WTC11 (cell line): ENCODE data around the gene CDK6. TPM values are rescaled to one million over a fixed set of nuclear protein-coding genes. Genes with fewer than 3 reads are reported as not detected.

ENCODE experiments used
- ATAC-seq: fragments of 200-7000 bp; cut with Tn5 transposase; 2 replicates; pipeline ENCODE4 v1.10.0; 2021; ENCODE audit warnings: mild to moderate bottlenecking, moderate library complexity
- CTCF ChIA-PET: fragments of 300-600 bp; sonication (Branson Sonifier 250); formaldehyde crosslinking; loops from one replicate; lab custom pipeline; 2021; ENCODE audit warnings: antibody characterized with exemption; lab: Charles Lee
- POLR2A ChIA-PET: fragments of 350-600 bp; sonication (Branson Sonifier 250); formaldehyde crosslinking; loops from one replicate; lab custom pipeline; 2021; ENCODE audit warnings: antibody characterized with exemption; lab: Charles Lee
- DNase-seq: peaks from one replicate; pipeline ENCODE4 v3.0.0; 2021; ENCODE audit warnings: low spot score
- H3K27ac Mint-ChIP-seq: 2 replicates; pipeline ENCODE4 v1.8.0; 2021; ENCODE audit warnings: mixed read lengths
- H3K27me3 Mint-ChIP-seq: 2 replicates; pipeline ENCODE4 v1.8.0; 2021; ENCODE audit warnings: low read depth, mild to moderate bottlenecking, moderate library complexity, mixed read lengths
- H3K36me3 Mint-ChIP-seq: 2 replicates; pipeline ENCODE4 v1.8.0; 2021; ENCODE audit warnings: mixed read lengths
- H3K4me1 Mint-ChIP-seq: 2 replicates; pipeline ENCODE4 v1.8.0; 2022; ENCODE audit warnings: mixed read lengths
- H3K4me3 Mint-ChIP-seq: 2 replicates; pipeline ENCODE4 v1.8.0; 2021; ENCODE audit warnings: mild to moderate bottlenecking, moderate library complexity, mixed read lengths
- H3K9me3 Mint-ChIP-seq: 2 replicates; pipeline ENCODE4 v1.8.0; 2021; ENCODE audit warnings: mixed read lengths
- AR ChIP-seq: fragments of 250-450 bp; sonication (Bioruptor Pico); IDR thresholded peaks from 2 replicates; pipeline ENCODE4 v1.9.0; 2021; ENCODE audit warnings: mild to moderate bottlenecking
- ARID4B ChIP-seq: sonication (generic); formaldehyde crosslinking; IDR thresholded peaks from 2 replicates; pipeline ENCODE4 v1.8.0; 2023; ENCODE audit warnings: missing genetic modification reagents, mild to moderate bottlenecking, borderline replicate concordance
- ATF2 ChIP-seq: sonication (generic); formaldehyde crosslinking; IDR thresholded peaks from 2 replicates; pipeline ENCODE4 v1.8.1; 2022; ENCODE audit warnings: low read depth, missing genetic modification reagents, borderline replicate concordance
- CDX4 ChIP-seq: fragments of 250-450 bp; sonication (Bioruptor Pico); IDR thresholded peaks from 2 replicates; pipeline ENCODE4 v1.9.0; 2021; ENCODE audit warnings: moderate library complexity, mild to moderate bottlenecking, inconsistent platforms, borderline replicate concordance
- E2F4 ChIP-seq: sonication (generic); formaldehyde crosslinking; IDR thresholded peaks from 2 replicates; pipeline ENCODE4 v1.8.1; 2022; ENCODE audit warnings: low read depth, mild to moderate bottlenecking, moderate library complexity, missing genetic modification reagents, borderline replicate concordance
- EMX1 ChIP-seq: fragments of 250-450 bp; sonication (Bioruptor Pico); IDR thresholded peaks from 2 replicates; pipeline ENCODE4 v1.8.0; 2021; ENCODE audit warnings: mild to moderate bottlenecking
- FOXP1 ChIP-seq: sonication (generic); formaldehyde crosslinking; IDR thresholded peaks from 2 replicates; pipeline ENCODE4 v1.8.0; 2022; ENCODE audit warnings: missing genetic modification reagents, mild to moderate bottlenecking, moderate library complexity, borderline replicate concordance
- GTF2I ChIP-seq: fragments of 250-450 bp; sonication (Bioruptor Pico); conservative IDR thresholded peaks from 2 replicates; pipeline ENCODE4 v1.4.0; 2021; ENCODE audit warnings: mild to moderate bottlenecking
- MXD4 ChIP-seq: fragments of 250-450 bp; sonication (Bioruptor Pico); IDR thresholded peaks from 2 replicates; pipeline ENCODE4 v1.8.0; 2021; ENCODE audit warnings: mild to moderate bottlenecking, moderate library complexity, borderline replicate concordance
- SMAD3 ChIP-seq: sonication (generic); formaldehyde crosslinking; IDR thresholded peaks from 2 replicates; pipeline ENCODE4 v1.8.0; 2022; ENCODE audit warnings: missing genetic modification reagents, mild to moderate bottlenecking, borderline replicate concordance
- SP1 ChIP-seq: sonication (generic); formaldehyde crosslinking; conservative IDR thresholded peaks from 2 replicates; pipeline ENCODE4 v1.8.1; 2022; ENCODE audit warnings: missing genetic modification reagents
- USF1 ChIP-seq: sonication (generic); formaldehyde crosslinking; IDR thresholded peaks from 2 replicates; pipeline ENCODE4 v1.8.0; 2022; ENCODE audit warnings: mild to moderate bottlenecking, missing genetic modification reagents
- ZBTB21 ChIP-seq: sonication (generic); formaldehyde crosslinking; IDR thresholded peaks from 2 replicates; pipeline ENCODE4 v1.8.1; 2023; ENCODE audit warnings: mild to moderate bottlenecking, missing genetic modification reagents, borderline replicate concordance
- ZNF423 ChIP-seq: fragments of 250-450 bp; sonication (Bioruptor Pico); IDR thresholded peaks from 2 replicates; pipeline ENCODE4 v2.1.2; 2022; ENCODE audit warnings: mild to moderate bottlenecking, moderate library complexity
- ZNF512 ChIP-seq: sonication (generic); formaldehyde crosslinking; IDR thresholded peaks from 2 replicates; pipeline ENCODE4 v1.8.1; 2022; ENCODE audit warnings: missing genetic modification reagents, borderline replicate concordance
- total RNA-seq: library from RNA; stranded (reverse); gene quantifications from 3 replicates; pipeline ENCODE4 v1.2.3, GENCODE V29; 2021

Gene CDK6
- total RNA-seq, 1 experiment from 2014 or later = 47.2 TPM

- Mint-ChIP-seq H3K27me3 (no peaks in the 10 kb centered on the region), H3K4me1 (no peaks in the 10 kb centered on the region), H3K36me3 (no peaks in the 10 kb centered on the region), H3K27ac (no peak overlapping the region), H3K9me3 (no peaks in the 10 kb centered on the region), H3K4me3 (no peak overlapping the region)
- CTCF ChIA-PET = no interaction called here
- ATAC-seq (no peak), DNase-seq (no peak)
- POLR2A ChIA-PET = no interaction called here
- TF ChIP-seq AR (no peak), SP1 (CRISPR knock-in tag) (no peak), ZNF423 (no peak), ARID4B (CRISPR knock-in tag) (no peak), ZBTB21 (CRISPR knock-in tag) (no peak), GTF2I (CRISPR knock-in tag) (no peak), USF1 (CRISPR knock-in tag) (no peak)
Observed at GRCh38 chr7:92665926-92666325, 170.4 kb downstream of the CDK6 start.

GRCh38 chr7:92661651-92662050, 174.7 kb downstream of the CDK6 start:
- Mint-ChIP-seq H3K9me3 (no peaks in the 10 kb centered on the region), H3K4me3 (no peak overlapping the region), H3K27ac (no peak overlapping the region), H3K27me3 (no peaks in the 10 kb centered on the region), H3K36me3 (no peaks in the 10 kb centered on the region), H3K4me1 (no peaks in the 10 kb centered on the region)
- ATAC-seq (no peak), DNase-seq (no peak)
- ChIA-PET CTCF (no interaction called here), POLR2A (no interaction called here)
- TF ChIP-seq ATF2 (CRISPR knock-in tag) (no peak), ZNF512 (CRISPR knock-in tag) (no peak), ARID4B (CRISPR knock-in tag) (no peak), FOXP1 (CRISPR knock-in tag) (no peak), E2F4 (no peak), GTF2I (CRISPR knock-in tag) (no peak), EMX1 (no peak), CDX4 (no peak), SMAD3 (CRISPR knock-in tag) (no peak), MXD4 (CRISPR knock-in tag) (no peak)
